Activated CD4-positive, alpha-beta T cell treated with anti-CD3 and anti-CD28 coated beads, Interleukin-2, amount 10 ng/mL, durations not matched to agents 7 days and 5 days (primary cell): Measurements from ENCODE around the gene CTSS. TPM values are rescaled to one million over a fixed set of nuclear protein-coding genes. Genes with fewer than 3 reads are reported as not detected.

Source experiments
- CTCF ChIA-PET: fragments of 350-600 bp; sonication (Branson Sonifier 250); formaldehyde crosslinking; loops from one replicate; lab custom pipeline; 2021; ENCODE audit warnings: antibody characterized with exemption; lab: Charles Lee
- POLR2A ChIA-PET: fragments of 350-600 bp; sonication (Branson Sonifier 250); formaldehyde crosslinking; loops from one replicate; lab custom pipeline; 2021; ENCODE audit warnings: antibody characterized with exemption; lab: Charles Lee
- DNase-seq: peaks from one replicate; pipeline ENCODE4 v3.0.0-alpha.2; 2020
- H3K27ac Mint-ChIP-seq: one replicate; pipeline ENCODE4 v1.8.0; 2021; ENCODE audit warnings: mild to moderate bottlenecking, moderate library complexity, mixed read lengths
- H3K27me3 Mint-ChIP-seq: one replicate; pipeline ENCODE4 v1.8.0; 2021; ENCODE audit warnings: mixed read lengths
- H3K36me3 Mint-ChIP-seq: one replicate; pipeline ENCODE4 v1.8.0; 2021; ENCODE audit warnings: low read depth, mixed read lengths
- H3K4me1 Mint-ChIP-seq: one replicate; pipeline ENCODE4 v1.8.0; 2021; ENCODE audit warnings: mixed read lengths
- H3K4me3 Mint-ChIP-seq: one replicate; pipeline ENCODE4 v1.8.0; 2021; ENCODE audit warnings: mild to moderate bottlenecking, moderate library complexity, mixed read lengths
- H3K9me3 Mint-ChIP-seq: one replicate; pipeline ENCODE4 v1.8.0; 2021; ENCODE audit warnings: mixed read lengths
- total RNA-seq, 2 experiments: library from RNA; stranded (reverse); gene quantifications; one replicate each; pipeline ENCODE4 v1.2.3, GENCODE V29; 2021

The CTSS gene
- total RNA-seq, 2 experiments from 2014 or later, result 111 to 117 TPM

GRCh38 chr1:150688763-150689162 lies 76.8 kb downstream of the CTSS start:
- DNase-seq, result no peak
- Mint-ChIP-seq H3K9me3 (no peaks in the 10 kb centered on the region), H3K4me3 (no peak overlapping the region), H3K4me1 (peaks cover 15% of the 10 kb centered on the region), H3K36me3 (peaks cover 27% of the 10 kb centered on the region), H3K27me3 (no peaks in the 10 kb centered on the region), H3K27ac (no peak overlapping the region)
- ChIA-PET CTCF (no interaction called here), POLR2A (no interaction called here)

GRCh38 chr1:150686275-150686674 lies 79.3 kb downstream of the CTSS start:
- no peaks in the 10 kb centered on the region for H3K9me3 Mint-ChIP-seq
- H3K4me1 Mint-ChIP-seq, result peaks cover 13% of the 10 kb centered on the region
- H3K4me3 Mint-ChIP-seq, result no peak overlapping the region
- ChIA-PET POLR2A (no interaction called here), CTCF (interaction anchor here (1.2 kb wide), 1 partner anchor 11 kb away, joined by 4 read pairs; the partner anchor contains the start of gene GOLPH3L)
- H3K27ac Mint-ChIP-seq, result no peak overlapping the region
- no peaks in the 10 kb centered on the region for H3K27me3 Mint-ChIP-seq
- no peak for DNase-seq
- H3K36me3 Mint-ChIP-seq, result peaks cover 19% of the 10 kb centered on the region

GRCh38 chr1:150683914-150684313 lies 81.7 kb downstream of the CTSS start:
- H3K27ac Mint-ChIP-seq, result no peak overlapping the region
- H3K4me3 Mint-ChIP-seq, result no peak overlapping the region
- CTCF ChIA-PET, result interaction anchor here (0.6 to 1.2 kb wide), 6 partner anchors 11 to 239 kb away, joined by 3 read pairs; partner anchors contain the start of gene GOLPH3L
- H3K27me3 Mint-ChIP-seq, result no peaks in the 10 kb centered on the region
- peaks cover 16% of the 10 kb centered on the region for H3K36me3 Mint-ChIP-seq
- H3K4me1 Mint-ChIP-seq, result peaks cover 10% of the 10 kb centered on the region
- no peaks in the 10 kb centered on the region for H3K9me3 Mint-ChIP-seq
- POLR2A ChIA-PET, result interaction anchor here (0.6 to 1.1 kb wide), 2 partner anchors 13 to 157 kb away, joined by 3 read pairs; partner anchors contain the start of gene GOLPH3L
- DNase-seq, result no peak

Other genes starting within 250 kb of the CTSS start
- gene ADAMTSL4, start 216.4 kb downstream of the CTSS start, total RNA-seq, result under 1 TPM; 0.06 to 0.15 TPM
- gene MCL1, start 186.2 kb downstream of the CTSS start, total RNA-seq, result 100 to 1,000 TPM; 260 to 311 TPM
- 100 to 1,000 TPM; 192 to 193 TPM for gene ENSA, start 136.2 kb downstream of the CTSS start, total RNA-seq
- gene GOLPH3L, start 68.6 kb downstream of the CTSS start, total RNA-seq, result 10 to 100 TPM; 24.0 to 27.1 TPM
- gene HORMAD1, start 44.9 kb downstream of the CTSS start, total RNA-seq, result under 1 TPM; 0.37 to 0.40 TPM
- 1 to 10 TPM; 5.1 to 5.8 TPM for gene CTSK, start 42.5 kb upstream of the CTSS start, total RNA-seq
- gene ARNT, start 110.8 kb upstream of the CTSS start, total RNA-seq, result 10 to 100 TPM; 38.6 to 40.5 TPM
- gene CTXND2, start 121.4 kb upstream of the CTSS start, total RNA-seq, result not detected
- 10 to 100 TPM; 51.1 to 58.1 TPM for gene SETDB1, start 160.6 kb upstream of the CTSS start, total RNA-seq
- 100 to 1,000 TPM; 173 to 192 TPM for gene CERS2, start 209.1 kb upstream of the CTSS start, total RNA-seq
- under 1 TPM in 1 of 2 experiments, not detected in 1; 0.10 TPM for gene ANXA9, start 216.5 kb upstream of the CTSS start, total RNA-seq
- 10 to 100 TPM; 23.9 to 24.3 TPM for gene MINDY1, start 241.1 kb upstream of the CTSS start, total RNA-seq
- gene PRUNE1, start 242.7 kb upstream of the CTSS start, total RNA-seq, result 10 to 100 TPM; 18.8 to 19.1 TPM